ENCODE data around the gene SH3TC1.
A peak's percentile ranks its signal among the peaks of the same experiment; 100 is the strongest.

Gene SH3TC1

GRCh38 chr4:8158710-8159536, 40.2 kb upstream of the SH3TC1 start, which contains the start of gene ABLIM2:
Gene ABLIM2 (minus strand): TSS chr4:8158813. CDS start chr4:8158689, 124 bp downstream.
- Mint-ChIP-seq H3K27ac (peak within 1 kb of the TSS; percentile 93 to 95), H3K36me3 (ENCODE audit: insufficient read depth) (peaks cover 4% of the 10 kb centered on the region), H3K27me3 (no peaks in the 10 kb centered on the region), H3K9me3 (no peaks in the 10 kb centered on the region), H3K4me3 (peak within 1 kb of the TSS; percentile 99 to 100), H3K4me1 (ENCODE audit: low read depth in 2 of 2) (peaks cover 17 to 19% of the 10 kb centered on the region in 2 donors)
- ATAC-seq (replicated peaks) = peak; percentile 97
- peak; percentile 98 to 100 (median 100) for DNase-seq

- Mint-ChIP-seq H3K36me3 (ENCODE audit: insufficient read depth) (peaks cover 6% of the 10 kb centered on the region), H3K4me1 (ENCODE audit: low read depth in 2 of 2) (peaks cover 17% of the 10 kb centered on the region in 2 donors), H3K4me3 (peak overlapping the region; percentile 99 to 100), H3K27me3 (no peaks in the 10 kb centered on the region), H3K27ac (no peak overlapping the region), H3K9me3 (no peaks in the 10 kb centered on the region)
- DNase-seq (no peak), ATAC-seq (replicated peaks) (no peak)
These were observed 39.4 kb upstream of the SH3TC1 start for GRCh38 chr4:8159537-8160232.

- no peaks in the 10 kb centered on the region for H3K9me3 Mint-ChIP-seq
- H3K4me1 Mint-ChIP-seq (ENCODE audit: low read depth in 2 of 2) = peaks cover 17% of the 10 kb centered on the region in 2 donors
- ATAC-seq (replicated peaks) = no peak
- peak overlapping the region; percentile 99 to 100 for H3K4me3 Mint-ChIP-seq
- H3K27me3 Mint-ChIP-seq = peaks cover 0 to 4% of the 10 kb centered on the region in 2 donors
- peaks cover 7% of the 10 kb centered on the region for H3K36me3 Mint-ChIP-seq (ENCODE audit: insufficient read depth)
- no peak for DNase-seq
- H3K27ac Mint-ChIP-seq = no peak overlapping the region
These were observed 38.9 kb upstream of the SH3TC1 start for GRCh38 chr4:8160233-8160560.

GRCh38 chr4:8160572-8160971, 38.5 kb upstream of the SH3TC1 start:
- Mint-ChIP-seq H3K9me3 (no peaks in the 10 kb centered on the region), H3K27me3 (peaks cover 0 to 4% of the 10 kb centered on the region in 2 donors), H3K4me1 (ENCODE audit: low read depth in 2 of 2) (peaks cover 15 to 17% of the 10 kb centered on the region in 2 donors), H3K4me3 (peak overlapping the region; percentile 99 to 100), H3K27ac (no peak overlapping the region), H3K36me3 (ENCODE audit: insufficient read depth) (peaks cover 7% of the 10 kb centered on the region)
- no peak for DNase-seq
- ATAC-seq (replicated peaks) = no peak

GRCh38 chr4:8162625-8163024, 36.5 kb upstream of the SH3TC1 start:
- Mint-ChIP-seq H3K4me3 (no peak overlapping the region), H3K27me3 (peaks cover 10 to 17% of the 10 kb centered on the region in 2 donors), H3K9me3 (no peaks in the 10 kb centered on the region), H3K36me3 (ENCODE audit: insufficient read depth) (peaks cover 7% of the 10 kb centered on the region), H3K27ac (no peak overlapping the region), H3K4me1 (ENCODE audit: low read depth in 2 of 2) (peaks cover 12% of the 10 kb centered on the region in 2 donors)
- ATAC-seq (replicated peaks) = no peak
- no peak for DNase-seq

GRCh38 chr4:8163026-8163425, 36.1 kb upstream of the SH3TC1 start:
- H3K27me3 Mint-ChIP-seq = peaks cover 10 to 19% of the 10 kb centered on the region in 2 donors
- H3K4me1 Mint-ChIP-seq (ENCODE audit: low read depth in 2 of 2) = peaks cover 11 to 12% of the 10 kb centered on the region in 2 donors
- H3K4me3 Mint-ChIP-seq = no peak overlapping the region

GRCh38 chr4:8163436-8164193, 35.5 kb upstream of the SH3TC1 start:
- ATAC-seq (replicated peaks) (no peak), DNase-seq (no peak)
- Mint-ChIP-seq H3K4me3 (no peak overlapping the region), H3K4me1 (ENCODE audit: low read depth in 2 of 2) (peaks cover 11 to 12% of the 10 kb centered on the region in 2 donors), H3K36me3 (ENCODE audit: insufficient read depth) (peaks cover 7% of the 10 kb centered on the region), H3K27ac (no peak overlapping the region), H3K9me3 (no peaks in the 10 kb centered on the region), H3K27me3 (peaks cover 10 to 19% of the 10 kb centered on the region in 2 donors)

More at GRCh38 chr4:8163026-8163425, 36.1 kb upstream of the SH3TC1 start:
- ATAC-seq (replicated peaks) = no peak
- Mint-ChIP-seq H3K27ac (no peak overlapping the region), H3K9me3 (no peaks in the 10 kb centered on the region), H3K36me3 (ENCODE audit: insufficient read depth) (peaks cover 7% of the 10 kb centered on the region)
- no peak for DNase-seq

- DNase-seq = no peak
- H3K4me1 Mint-ChIP-seq (ENCODE audit: low read depth in 2 of 2) = peaks cover 7% of the 10 kb centered on the region in 2 donors
These were observed 34.9 kb upstream of the SH3TC1 start for GRCh38 chr4:8164194-8164565.

GRCh38 chr4:8164687-8165086, 34.4 kb upstream of the SH3TC1 start:
- DNase-seq (no peak), ATAC-seq (replicated peaks) (no peak)
- no peak overlapping the region for H3K27ac Mint-ChIP-seq
- H3K9me3 Mint-ChIP-seq = no peaks in the 10 kb centered on the region
- no peak overlapping the region for H3K4me3 Mint-ChIP-seq
- peaks cover 10 to 25% of the 10 kb centered on the region in 2 donors for H3K27me3 Mint-ChIP-seq
- H3K36me3 Mint-ChIP-seq (ENCODE audit: insufficient read depth) = peaks cover 2% of the 10 kb centered on the region
- H3K4me1 Mint-ChIP-seq (ENCODE audit: low read depth in 2 of 2) = peaks cover 3% of the 10 kb centered on the region in 2 donors

More at GRCh38 chr4:8164194-8164565, 34.9 kb upstream of the SH3TC1 start:
- Mint-ChIP-seq H3K27me3 (peaks cover 10 to 20% of the 10 kb centered on the region in 2 donors), H3K27ac (no peak overlapping the region), H3K9me3 (no peaks in the 10 kb centered on the region), H3K36me3 (ENCODE audit: insufficient read depth) (peaks cover 2% of the 10 kb centered on the region), H3K4me3 (no peak overlapping the region)
- no peak for ATAC-seq (replicated peaks)

GRCh38 chr4:8165374-8165896, 33.7 kb upstream of the SH3TC1 start:
- Mint-ChIP-seq H3K36me3 (ENCODE audit: insufficient read depth) (peaks cover 2% of the 10 kb centered on the region), H3K9me3 (no peaks in the 10 kb centered on the region), H3K4me3 (no peak overlapping the region), H3K4me1 (ENCODE audit: low read depth in 2 of 2) (no peaks in the 10 kb centered on the region), H3K27ac (no peak overlapping the region), H3K27me3 (peaks cover 10 to 32% of the 10 kb centered on the region in 2 donors)
- DNase-seq (no peak), ATAC-seq (replicated peaks) (no peak)

- no peak overlapping the region for H3K27ac Mint-ChIP-seq
- peaks cover 22 to 49% of the 10 kb centered on the region in 2 donors for H3K27me3 Mint-ChIP-seq
- peaks cover 2% of the 10 kb centered on the region for H3K36me3 Mint-ChIP-seq (ENCODE audit: insufficient read depth)
- no peaks in the 10 kb centered on the region for H3K9me3 Mint-ChIP-seq
- no peak overlapping the region for H3K4me3 Mint-ChIP-seq
- no peak for DNase-seq
- no peak for ATAC-seq (replicated peaks)
- peaks cover 0 to 9% of the 10 kb centered on the region in 2 donors for H3K4me1 Mint-ChIP-seq (ENCODE audit: low read depth in 2 of 2)
These were observed 31.8 kb upstream of the SH3TC1 start for GRCh38 chr4:8167291-8167690.

- Mint-ChIP-seq H3K27ac (no peak overlapping the region), H3K36me3 (ENCODE audit: insufficient read depth) (peaks cover 2% of the 10 kb centered on the region), H3K4me1 (ENCODE audit: low read depth in 2 of 2) (peaks cover 2 to 12% of the 10 kb centered on the region in 2 donors), H3K4me3 (no peak overlapping the region), H3K27me3 (peaks cover 25 to 53% of the 10 kb centered on the region in 2 donors), H3K9me3 (no peaks in the 10 kb centered on the region)
- ATAC-seq (replicated peaks) = no peak
- DNase-seq = no peak
These were observed 31.3 kb upstream of the SH3TC1 start for GRCh38 chr4:8167815-8168214.

GRCh38 chr4:8168232-8168631, 30.9 kb upstream of the SH3TC1 start:
- ATAC-seq (replicated peaks) (no peak), DNase-seq (no peak)
- no peak overlapping the region for H3K4me3 Mint-ChIP-seq
- H3K27ac Mint-ChIP-seq = no peak overlapping the region
- H3K27me3 Mint-ChIP-seq = peaks cover 25 to 53% of the 10 kb centered on the region in 2 donors
- no peaks in the 10 kb centered on the region for H3K9me3 Mint-ChIP-seq
- H3K4me1 Mint-ChIP-seq (ENCODE audit: low read depth in 2 of 2) = peaks cover 2 to 12% of the 10 kb centered on the region in 2 donors
- peaks cover 2% of the 10 kb centered on the region for H3K36me3 Mint-ChIP-seq (ENCODE audit: insufficient read depth)

Data from effector memory CD8-positive, alpha-beta T cell (primary cell).